Astrocyte (in vitro differentiated cells and primary cell): ENCODE data around the gene MBNL2.

Experiments used
- CTCF ChIP-seq: IDR thresholded peaks from 2 replicates; pipeline ENCODE4 v1.5.1; 2011; ENCODE audit warnings: low read depth, mild to moderate bottlenecking, inconsistent platforms, low read length, moderate library complexity; ENCODE audit not compliant: insufficient read depth
- EZH2 ChIP-seq: IDR thresholded peaks from 2 replicates; pipeline ENCODE4 v1.6.1; 2012; ENCODE audit warnings: mild to moderate bottlenecking, low read length, inconsistent platforms; ENCODE audit not compliant: insufficient read depth

- TF ChIP-seq CTCF (no peak), EZH2 (no peak)
Measured at GRCh38 chr13:97249093-97249795, 27.1 kb downstream of the MBNL2 start.
